Loucy (cell line): ENCODE data around the gene UGT1A6.

Experiments
- H2AFZ ChIP-seq: fragments of 200-600 bp; sonication (generic); 2 replicates; pipeline ENCODE4 v1.6.0; 2016; ENCODE audit warnings: antibody characterized with exemption, mild to moderate bottlenecking, low read length, moderate library complexity
- H3F3A ChIP-seq: fragments of 200-600 bp; 2 replicates; pipeline ENCODE4 v1.6.0; 2016; ENCODE audit warnings: antibody characterized with exemption, low read depth, mild to moderate bottlenecking
- H3K27me3 ChIP-seq: fragments of 200-600 bp; sonication (generic); 2 replicates; pipeline ENCODE4 v1.6.1; 2014; ENCODE audit warnings: low read length, mild to moderate bottlenecking; ENCODE audit not compliant: insufficient read depth, poor library complexity, severe bottlenecking
- H3K36me3 ChIP-seq: fragments of 200-600 bp; sonication (generic); 2 replicates; pipeline ENCODE4 v1.6.1; 2016; ENCODE audit warnings: low read length; ENCODE audit not compliant: insufficient read depth
- H3K4me1 ChIP-seq: fragments of 200-600 bp; sonication (generic); 2 replicates; pipeline ENCODE4 v1.5.1; 2014; ENCODE audit warnings: low read length, mild to moderate bottlenecking; ENCODE audit not compliant: insufficient read depth, poor library complexity, severe bottlenecking
- H3K4me2 ChIP-seq: fragments of 200-600 bp; sonication (generic); 2 replicates; pipeline ENCODE4 v1.6.0; 2014; ENCODE audit warnings: antibody characterized with exemption, low read length, low read depth, mild to moderate bottlenecking; ENCODE audit not compliant: poor library complexity, severe bottlenecking
- H3K4me3 ChIP-seq: fragments of 200-600 bp; sonication (generic); 2 replicates; pipeline ENCODE4 v1.5.1; 2014; ENCODE audit warnings: low read length, mild to moderate bottlenecking, mixed read lengths; ENCODE audit not compliant: poor library complexity, severe bottlenecking
- H3K79me2 ChIP-seq: fragments of 200-600 bp; sonication (generic); 2 replicates; pipeline ENCODE4 v1.6.1; 2014; ENCODE audit warnings: low read length; ENCODE audit not compliant: insufficient read depth
- H3K9ac ChIP-seq: fragments of 200-600 bp; sonication (generic); 2 replicates; pipeline ENCODE4 v1.6.0; 2014; ENCODE audit warnings: mild to moderate bottlenecking, low read depth, low read length, moderate library complexity; ENCODE audit not compliant: poor library complexity, severe bottlenecking
- H3K9me2 ChIP-seq: fragments of 200-600 bp; sonication (generic); replicated peaks from 2 replicates; pipeline ENCODE4 v1.6.1; 2016; ENCODE audit warnings: low read depth, low read length, mixed read lengths
- H3K9me3 ChIP-seq: fragments of 200-600 bp; sonication (generic); 2 replicates; pipeline ENCODE4 v1.6.1; 2014; ENCODE audit warnings: mild to moderate bottlenecking, antibody characterized with exemption, low read length, low read depth; ENCODE audit not compliant: insufficient read depth
- H4K20me1 ChIP-seq: fragments of 200-600 bp; sonication (generic); 2 replicates; pipeline ENCODE4 v1.6.0; 2014; ENCODE audit warnings: antibody characterized with exemption, low read length, mild to moderate bottlenecking; ENCODE audit not compliant: insufficient read depth, poor library complexity, severe bottlenecking
- CTCF ChIP-seq: fragments of 200-600 bp; sonication (generic); conservative IDR thresholded peaks from 2 replicates; pipeline ENCODE4 v1.5.1; 2014; ENCODE audit warnings: mild to moderate bottlenecking, antibody characterized with exemption, low read length
- EZH2phosphoT487 ChIP-seq: fragments of 200-600 bp; IDR thresholded peaks from 2 replicates; pipeline ENCODE4 v1.6.1; 2018; ENCODE audit warnings: antibody characterized with exemption, mild to moderate bottlenecking, moderate library complexity, borderline replicate concordance

UGT1A6 gene

GRCh38 chr2:233789554-233789953 lies 96.9 kb downstream of the UGT1A6 start:
- Histone ChIP-seq H3K4me3 (no peak overlapping the region), H3K4me1 (no peaks in the 10 kb centered on the region), H3K9me3 (no peaks in the 10 kb centered on the region), H4K20me1 (no peaks in the 10 kb centered on the region), H3K4me2 (no peak overlapping the region), H3K27me3 (no peaks in the 10 kb centered on the region), H3K36me3 (no peaks in the 10 kb centered on the region), H3K9me2 (no peaks in the 10 kb centered on the region), H3K79me2 (no peaks in the 10 kb centered on the region), H3F3A (no peaks in the 10 kb centered on the region), H2AFZ (no peak overlapping the region), H3K9ac (no peak overlapping the region)
- TF ChIP-seq CTCF (no peak), EZH2phosphoT487 (no peak)

DNA sequence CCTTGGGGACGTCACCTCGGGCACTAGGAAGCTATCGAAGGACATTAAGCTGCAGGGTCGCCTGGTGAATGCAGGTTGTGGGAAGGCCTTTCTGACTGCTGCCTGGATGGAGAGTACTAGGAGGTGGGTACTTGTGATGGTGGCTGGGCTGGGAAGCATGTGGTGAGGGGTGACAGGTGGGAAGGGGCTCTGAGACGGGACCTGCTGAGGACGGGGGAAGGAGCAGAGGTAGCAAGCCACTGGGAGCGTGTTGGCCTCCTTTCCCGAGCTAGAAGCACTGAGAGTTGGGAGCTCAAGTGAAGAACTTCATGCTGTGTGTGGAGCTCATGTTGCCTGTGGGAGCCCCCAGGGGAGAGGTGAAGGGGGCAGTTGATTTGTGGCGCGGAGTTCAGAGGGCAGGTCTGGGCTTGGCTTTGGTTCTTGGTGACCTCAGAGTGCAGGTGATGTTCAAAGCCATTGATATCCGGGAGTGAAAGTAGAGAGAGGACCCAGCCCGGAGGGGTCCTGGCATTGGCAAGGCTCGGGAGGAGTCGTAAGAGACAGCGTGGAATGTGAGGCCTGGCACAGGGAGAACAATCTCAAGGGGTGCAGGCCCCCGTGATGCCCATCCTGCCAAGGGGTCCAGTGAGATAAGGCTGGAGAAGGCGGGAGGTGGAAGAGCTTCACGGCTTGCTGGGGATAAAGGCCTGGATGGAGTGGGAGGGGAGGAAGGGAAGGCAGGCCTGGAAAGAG lies 98.6 kb downstream of the UGT1A6 start:
- H3K4me1 ChIP-seq: no peaks in the 10 kb centered on the region
- no peaks in the 10 kb centered on the region for H3F3A ChIP-seq
- no peaks in the 10 kb centered on the region for H3K79me2 ChIP-seq
- H3K4me2 ChIP-seq: no peak overlapping the region
- no peaks in the 10 kb centered on the region for H3K9me2 ChIP-seq
- H3K36me3 ChIP-seq: no peaks in the 10 kb centered on the region
- no peak overlapping the region for H3K4me3 ChIP-seq
- H3K9me3 ChIP-seq: no peaks in the 10 kb centered on the region
- H2AFZ ChIP-seq: no peak overlapping the region
- no peaks in the 10 kb centered on the region for H4K20me1 ChIP-seq
- TF ChIP-seq CTCF (no peak), EZH2phosphoT487 (no peak)
- H3K9ac ChIP-seq: no peak overlapping the region
- no peaks in the 10 kb centered on the region for H3K27me3 ChIP-seq

DNA sequence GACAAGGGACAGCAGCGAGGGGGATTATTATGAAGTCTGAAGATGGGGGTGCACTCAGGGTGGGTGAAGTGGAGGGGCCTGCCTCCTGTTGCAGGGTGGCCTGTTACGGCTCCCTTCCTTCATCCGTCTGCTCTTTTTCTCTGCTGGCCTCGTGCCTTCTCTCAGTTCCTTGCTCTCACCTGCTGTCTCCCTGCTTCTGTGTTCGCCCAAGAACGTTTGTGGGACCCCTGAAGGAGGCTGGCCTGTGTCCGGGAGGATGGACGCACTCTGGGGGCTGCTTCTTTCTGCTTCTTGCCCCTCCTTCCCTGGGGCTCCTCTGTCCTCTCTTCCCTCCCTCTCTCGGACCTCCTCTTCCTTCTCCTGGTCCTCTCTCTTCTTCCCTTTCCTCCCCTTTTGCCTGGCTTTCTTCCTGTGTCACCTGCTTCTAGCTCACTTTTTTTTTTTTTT lies 99.2 kb downstream of the UGT1A6 start:
- Histone ChIP-seq H3K27me3 (no peaks in the 10 kb centered on the region), H3F3A (no peaks in the 10 kb centered on the region), H4K20me1 (no peaks in the 10 kb centered on the region), H3K9me3 (no peaks in the 10 kb centered on the region), H3K79me2 (no peaks in the 10 kb centered on the region), H3K4me1 (no peaks in the 10 kb centered on the region), H3K4me3 (no peak overlapping the region), H3K4me2 (no peak overlapping the region), H3K9me2 (no peaks in the 10 kb centered on the region), H3K9ac (no peak overlapping the region), H3K36me3 (no peaks in the 10 kb centered on the region), H2AFZ (no peak overlapping the region)
- no peak for TF ChIP-seq EZH2phosphoT487
- TF ChIP-seq CTCF: no peak
